NT2/D1 (cell line): ENCODE measurements around the gene TM9SF2.

Experiments used
- DNase-seq: peaks from one replicate; pipeline ENCODE4 v3.0.0-alpha.2; 2011; ENCODE audit warnings: low read depth, low spot score
- H3K27me3 ChIP-seq: 2 replicates; pipeline ENCODE4 v1.6.0; 2011; ENCODE audit warnings: mild to moderate bottlenecking; ENCODE audit not compliant: insufficient read length, insufficient read depth
- H3K36me3 ChIP-seq: 2 replicates; pipeline ENCODE4 v1.6.1; 2011; ENCODE audit warnings: mild to moderate bottlenecking, low read length, mixed read lengths; ENCODE audit not compliant: insufficient read depth, insufficient read length
- H3K4me1 ChIP-seq: 2 replicates; pipeline ENCODE4 v1.5.1; 2011; ENCODE audit not compliant: insufficient read depth, insufficient read length
- H3K4me3 ChIP-seq: 2 replicates; pipeline ENCODE4 v1.5.1; 2011; ENCODE audit warnings: low read depth; ENCODE audit not compliant: insufficient read length
- H3K9ac ChIP-seq: 2 replicates; pipeline ENCODE4 v1.6.0; 2011; ENCODE audit warnings: low read depth; ENCODE audit not compliant: insufficient read length
- H3K9me3 ChIP-seq: 2 replicates; pipeline ENCODE4 v1.5.1; 2011; ENCODE audit warnings: mild to moderate bottlenecking, low read length; ENCODE audit not compliant: insufficient read depth
- SUZ12 ChIP-seq: IDR thresholded peaks from 2 replicates; pipeline ENCODE4 v1.6.1; 2011; ENCODE audit not compliant: insufficient read length, insufficient read depth; ENCODE audit errors: extremely low read depth
- YY1 ChIP-seq: IDR thresholded peaks from 2 replicates; pipeline ENCODE4 v1.6.1; 2011; ENCODE audit not compliant: insufficient read length, insufficient read depth
- ZNF274 ChIP-seq: IDR thresholded peaks from 2 replicates; pipeline ENCODE4 v1.6.1; 2011; ENCODE audit warnings: mild to moderate bottlenecking, low read depth, low read length

The TM9SF2 gene

GRCh38 chr13:99601535-99601934 lies 100.3 kb downstream of the TM9SF2 start:
- Histone ChIP-seq H3K4me1 (no peaks in the 10 kb centered on the region), H3K9me3 (no peaks in the 10 kb centered on the region)

GRCh38 chr13:99604636-99605035 lies 103.4 kb downstream of the TM9SF2 start:
- Histone ChIP-seq H3K9me3 (no peaks in the 10 kb centered on the region), H3K27me3 (peaks cover 3% of the 10 kb centered on the region), H3K36me3 (no peaks in the 10 kb centered on the region), H3K4me1 (no peaks in the 10 kb centered on the region), H3K9ac (no peak overlapping the region), H3K4me3 (no peak overlapping the region)
- TF ChIP-seq ZNF274 = no peak
- TF ChIP-seq YY1 = no peak
- no peak for TF ChIP-seq SUZ12
- no peak for DNase-seq

More at GRCh38 chr13:99601535-99601934, 100.3 kb downstream of the TM9SF2 start:
- Histone ChIP-seq H3K27me3 (no peaks in the 10 kb centered on the region), H3K36me3 (no peaks in the 10 kb centered on the region), H3K9ac (no peak overlapping the region), H3K4me3 (no peak overlapping the region)
- DNase-seq = no peak
- TF ChIP-seq SUZ12 (no peak), YY1 (no peak), ZNF274 (no peak)

- H3K4me3 ChIP-seq = peak overlapping the region; percentile 31
- H3K36me3 ChIP-seq = no peaks in the 10 kb centered on the region
- peaks cover 5% of the 10 kb centered on the region for H3K27me3 ChIP-seq
- H3K4me1 ChIP-seq = no peaks in the 10 kb centered on the region
- TF ChIP-seq ZNF274 (no peak), SUZ12 (no peak), YY1 (no peak)
- DNase-seq = no peak
- peak overlapping the region; percentile 24 for H3K9ac ChIP-seq
- no peaks in the 10 kb centered on the region for H3K9me3 ChIP-seq
Measured at GRCh38 chr13:99605420-99606323, 104.4 kb downstream of the TM9SF2 start.

- H3K9ac ChIP-seq = peak within 1 kb of the TSS; percentile 77
- H3K27me3 ChIP-seq = peaks cover 5% of the 10 kb centered on the region
- H3K4me1 ChIP-seq = no peaks in the 10 kb centered on the region
- peak within 1 kb of the TSS; percentile 54 for H3K4me3 ChIP-seq
- TF ChIP-seq YY1 = peak; percentile 40
- TF ChIP-seq SUZ12 = no peak
- H3K36me3 ChIP-seq = no peaks in the 10 kb centered on the region
- DNase-seq = peak; percentile 84
- H3K9me3 ChIP-seq = no peaks in the 10 kb centered on the region
Measured at GRCh38 chr13:99606324-99607066, 105.2 kb downstream of the TM9SF2 start, which contains the start of gene CLYBL. CLYBL (plus strand) TSS chr13:99606690.

GRCh38 chr13:99608345-99608744 lies 107.1 kb downstream of the TM9SF2 start:
- Histone ChIP-seq H3K9me3 (no peaks in the 10 kb centered on the region), H3K4me1 (no peaks in the 10 kb centered on the region), H3K36me3 (no peaks in the 10 kb centered on the region), H3K9ac (no peak overlapping the region), H3K4me3 (no peak overlapping the region), H3K27me3 (peaks cover 5% of the 10 kb centered on the region)
- TF ChIP-seq YY1 (no peak), ZNF274 (no peak), SUZ12 (no peak)
- no peak for DNase-seq

- Histone ChIP-seq H3K9ac (no peak overlapping the region), H3K4me3 (no peak overlapping the region), H3K4me1 (no peaks in the 10 kb centered on the region), H3K9me3 (no peaks in the 10 kb centered on the region), H3K27me3 (peaks cover 5% of the 10 kb centered on the region), H3K36me3 (no peaks in the 10 kb centered on the region)
- TF ChIP-seq ZNF274 = no peak
- no peak for TF ChIP-seq SUZ12
- no peak for TF ChIP-seq YY1
- DNase-seq = no peak
Measured at GRCh38 chr13:99610702-99611289, 109.5 kb downstream of the TM9SF2 start.
